GM21381 (cell line): Measurements from ENCODE around the gene MORF4L1.
"Not testable (repeated sequence)": the region's sequence is repeated elsewhere in the genome, so short reads cannot be mapped to it uniquely, and the experiment has no call there.

Source experiments
- ATAC-seq: cut with Tn5 transposase; IDR thresholded peaks from one replicate; pipeline ENCODE4 v1.9.1; 2021; ENCODE audit warnings: mild to moderate bottlenecking, moderate library complexity; ENCODE audit not compliant: unreplicated experiment

MORF4L1 gene

DNA sequence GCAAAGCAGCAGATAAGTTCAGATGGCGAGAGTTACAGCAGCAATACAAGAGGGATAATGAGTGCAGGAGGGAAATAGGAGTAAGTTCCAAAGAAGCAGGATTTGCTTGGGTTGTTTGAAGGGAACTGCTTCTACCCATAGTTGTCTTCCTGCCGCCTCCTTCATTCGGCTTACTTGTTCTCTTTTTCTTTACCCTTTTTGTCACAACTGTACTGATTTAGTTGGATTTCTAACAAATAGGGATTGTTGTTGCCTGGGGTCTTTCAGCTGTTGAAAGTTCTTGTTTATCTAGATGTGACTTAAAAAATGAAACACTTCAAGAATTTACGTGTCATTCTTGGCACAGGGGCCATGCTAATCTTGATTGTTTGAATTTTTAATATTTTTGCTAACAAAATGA, 25.9 kb downstream of the MORF4L1 start:
- no peak for ATAC-seq

DNA sequence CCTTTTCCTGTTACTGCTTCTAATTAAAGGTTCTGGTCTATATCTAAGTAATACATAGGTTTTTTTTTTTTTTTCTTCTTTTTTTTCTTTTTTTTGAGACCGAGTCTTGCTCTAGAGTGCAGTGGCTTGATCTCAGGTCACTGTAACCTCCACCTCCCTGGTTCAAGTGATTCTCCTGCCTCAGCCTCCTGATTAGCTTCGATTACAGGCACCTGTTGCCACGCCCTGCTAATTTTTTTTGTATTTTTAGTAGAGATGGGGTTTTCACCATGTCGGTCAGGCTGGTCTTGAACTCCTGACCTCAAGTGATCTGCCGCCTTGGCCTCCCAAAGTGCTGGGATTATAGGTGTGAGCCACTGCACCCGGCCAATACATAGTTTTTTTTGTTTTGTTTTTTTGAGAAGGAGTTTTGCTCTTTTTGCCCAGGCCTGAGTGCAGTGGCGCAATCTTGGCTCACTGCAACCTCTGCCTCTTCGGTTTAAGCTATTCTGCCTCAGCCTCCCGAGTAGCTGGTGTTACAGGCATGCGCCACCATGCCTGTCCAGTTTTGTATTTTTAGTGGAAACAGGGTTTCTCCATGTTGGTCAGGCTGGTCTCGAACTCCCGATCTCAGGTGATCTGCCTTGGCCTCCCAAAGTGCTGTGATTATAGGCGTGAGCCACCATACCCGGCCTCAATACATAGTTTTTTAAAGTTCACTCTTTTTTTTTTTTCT, 28.3 kb downstream of the MORF4L1 start:
- not testable (repeated sequence) for ATAC-seq

DNA sequence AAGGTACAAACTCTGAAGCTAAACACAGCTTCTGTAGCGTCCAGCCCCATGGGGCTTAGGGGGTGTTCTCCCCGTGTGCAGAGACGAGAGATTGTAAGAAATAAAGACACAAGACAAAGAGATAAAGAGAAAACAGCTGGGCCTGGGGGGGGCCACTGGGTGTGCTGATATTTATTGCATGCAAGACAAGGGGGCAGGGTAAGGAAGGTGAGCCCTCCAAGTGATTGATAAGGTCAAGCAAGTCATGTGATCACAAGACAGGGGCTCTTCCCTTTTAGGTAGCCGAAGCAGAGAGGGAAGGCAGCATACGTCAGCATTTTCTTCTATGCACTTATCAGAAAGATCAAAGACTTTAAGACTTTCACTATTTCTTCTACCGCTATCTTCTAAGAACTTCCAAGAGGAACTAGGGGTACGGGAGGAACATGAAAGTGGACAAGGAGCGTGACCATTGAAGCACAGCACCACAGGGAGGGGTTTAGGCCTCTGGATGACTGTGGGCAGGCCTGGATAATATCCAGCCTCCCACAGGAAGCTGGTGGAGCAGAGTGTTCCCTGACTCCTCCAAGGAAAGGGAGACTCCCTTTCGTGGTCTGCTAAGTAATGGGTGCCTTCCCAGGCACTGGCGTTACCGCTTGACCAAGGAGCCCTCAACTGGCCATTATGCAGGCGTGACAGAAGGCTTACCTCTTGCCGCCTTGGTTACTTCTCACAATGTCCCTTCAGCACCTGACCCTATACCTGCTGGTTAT, 29.8 kb downstream of the MORF4L1 start:
- not testable (repeated sequence) for ATAC-seq

DNA sequence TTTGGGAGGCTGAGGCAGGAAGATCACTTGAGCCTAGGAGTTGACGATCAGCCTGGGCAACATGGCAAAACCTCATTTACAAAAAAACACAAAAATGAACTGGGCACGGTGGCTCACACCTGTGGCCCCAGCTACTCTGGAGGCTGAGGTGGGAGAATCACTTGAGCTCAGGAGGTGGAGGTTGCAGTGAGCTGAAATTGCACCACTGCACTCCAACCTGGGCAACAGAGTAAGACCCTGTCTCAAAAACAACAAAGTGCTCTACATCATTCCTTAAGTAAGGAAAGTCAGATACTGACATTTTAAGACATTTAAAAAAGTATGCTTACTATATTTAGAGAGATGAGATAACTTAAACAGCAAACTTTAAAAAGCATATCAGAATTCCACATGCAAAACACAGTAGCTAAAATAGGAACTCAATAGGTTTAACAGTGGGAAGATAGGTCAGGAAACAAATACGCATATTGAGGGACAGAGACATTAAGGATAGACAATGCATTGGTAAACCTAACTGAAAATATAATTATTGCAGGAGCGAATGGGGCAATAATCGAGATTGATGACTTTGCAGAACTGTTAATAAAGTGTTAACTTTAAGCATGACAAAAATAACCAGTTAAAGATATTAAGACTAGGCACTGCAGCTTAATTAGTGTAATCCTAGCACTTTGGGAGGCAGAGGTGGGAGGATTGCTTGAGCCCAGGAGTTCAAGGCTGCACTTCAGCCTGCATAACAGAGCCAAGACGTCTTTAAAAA, 32.1 kb downstream of the MORF4L1 start:
- no peak for ATAC-seq

DNA sequence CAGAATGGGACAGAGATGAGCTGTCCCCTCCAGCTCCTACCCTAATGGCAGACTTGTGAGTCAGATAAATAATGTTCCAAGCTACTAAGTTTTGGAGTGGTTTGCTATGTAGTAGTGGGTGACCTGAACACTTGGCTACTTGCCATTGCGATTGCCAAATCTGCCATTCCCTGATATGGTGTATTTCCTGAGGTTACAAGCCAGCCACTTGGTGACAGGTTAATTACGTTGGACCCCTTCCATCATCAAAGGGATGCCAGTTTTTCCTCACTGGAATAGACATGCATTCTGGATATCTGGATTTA, 33.6 kb downstream of the MORF4L1 start:
- ATAC-seq, result no peak

DNA sequence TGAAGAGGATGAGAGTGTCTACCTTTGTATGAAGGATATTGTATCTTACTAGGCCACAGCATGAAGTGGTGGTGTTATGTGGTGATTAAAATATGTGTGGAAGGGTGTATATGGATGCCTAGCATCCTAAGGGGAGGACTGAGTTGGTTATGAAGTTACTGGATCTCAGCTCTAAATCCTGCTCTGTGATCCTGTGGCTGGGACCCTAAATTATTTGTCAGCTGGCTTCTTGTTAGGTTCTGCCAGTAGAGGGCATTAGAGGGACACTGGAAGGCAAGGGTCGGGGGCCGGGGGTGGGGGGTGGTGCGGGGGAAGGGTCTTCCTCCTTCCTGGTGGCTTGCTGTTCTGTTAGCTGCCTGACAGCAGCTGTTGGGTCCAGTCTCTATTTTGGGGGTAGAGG, 34.9 kb downstream of the MORF4L1 start:
- no peak for ATAC-seq

DNA sequence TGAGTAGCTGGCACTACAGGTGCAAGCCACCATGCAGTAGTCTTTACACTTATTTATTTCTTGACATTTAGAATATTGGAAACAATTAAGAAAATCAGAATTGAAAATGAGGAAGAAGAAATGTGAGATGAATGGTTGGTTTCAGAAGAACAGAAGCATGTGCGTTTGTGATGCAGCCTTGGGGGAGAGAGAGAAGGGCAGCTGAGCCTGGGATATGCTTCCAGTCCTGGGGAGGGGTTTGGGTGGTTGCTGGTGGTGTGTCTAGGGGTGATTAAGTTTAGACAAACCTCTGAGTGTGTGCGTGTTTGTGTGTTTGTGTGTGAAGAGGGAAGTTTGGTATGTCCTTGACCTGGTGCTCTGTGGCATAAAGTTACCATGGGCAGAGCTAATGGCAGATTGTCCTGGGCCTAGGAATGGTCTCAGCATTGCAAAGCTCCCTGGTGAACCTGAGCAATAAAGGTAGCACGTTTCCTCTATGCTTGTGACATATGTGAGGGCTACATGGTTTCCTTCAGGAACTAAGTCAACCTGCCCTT, 36.5 kb downstream of the MORF4L1 start:
- no peak for ATAC-seq

DNA sequence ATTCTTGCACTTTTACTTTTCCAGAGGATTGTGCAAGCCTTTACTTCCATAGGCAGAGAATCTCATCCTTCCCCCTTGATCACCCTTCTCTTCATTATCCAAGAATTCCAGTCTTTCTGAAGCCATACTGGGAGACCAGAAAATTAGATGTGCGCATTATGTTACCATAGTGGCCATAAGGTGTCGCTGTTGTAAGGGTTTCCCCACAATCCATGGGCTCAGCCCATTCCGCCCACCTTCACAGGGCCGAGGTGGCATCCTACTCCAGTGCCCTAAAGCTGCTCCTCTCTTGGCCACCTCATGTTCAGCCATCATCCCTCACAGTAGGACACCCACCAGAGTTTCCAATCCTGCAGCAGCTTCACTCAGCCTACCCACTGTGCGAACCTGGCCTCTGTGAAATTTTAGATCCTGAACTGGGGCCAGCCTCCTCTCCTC, 37.1 kb downstream of the MORF4L1 start:
- no peak for ATAC-seq

DNA sequence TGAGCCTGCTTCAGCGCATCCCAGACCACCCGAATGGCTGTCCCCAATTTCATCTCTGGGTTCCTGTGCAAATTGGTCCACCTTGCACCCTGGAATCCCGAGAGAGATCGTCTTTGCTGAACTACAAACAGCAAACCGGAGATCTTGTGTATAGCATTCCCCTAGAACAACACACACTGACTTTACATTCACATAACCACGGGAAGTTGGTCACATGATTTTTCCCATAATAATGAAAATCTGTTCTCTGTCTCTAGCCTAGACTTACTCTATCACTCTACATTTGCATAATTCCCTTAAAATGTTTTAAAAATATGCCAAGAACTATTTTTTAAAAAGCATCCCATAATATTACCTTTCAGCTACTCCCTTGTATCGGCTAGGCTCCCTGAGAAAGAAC, 37.6 kb downstream of the MORF4L1 start:
- ATAC-seq, result no peak

DNA sequence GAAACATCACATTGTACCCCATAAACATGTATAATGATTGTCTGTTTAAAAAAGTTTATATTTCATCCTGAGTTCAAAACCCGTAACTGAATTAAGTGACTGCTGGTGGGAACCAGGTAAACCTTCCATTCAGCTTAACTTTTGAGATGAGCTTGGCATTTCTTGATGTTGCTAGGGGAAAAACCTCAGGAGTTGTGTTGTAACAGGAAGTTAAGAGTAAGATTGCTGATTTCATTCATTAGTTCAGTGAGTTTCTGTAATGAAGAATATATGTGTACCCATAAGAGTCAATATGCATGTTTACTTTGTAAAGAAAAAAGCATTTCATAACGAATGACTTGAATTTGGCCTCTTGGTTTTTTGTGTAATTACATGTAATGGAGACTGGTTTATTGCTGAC, 39.6 kb downstream of the MORF4L1 start:
- ATAC-seq, result no peak

DNA sequence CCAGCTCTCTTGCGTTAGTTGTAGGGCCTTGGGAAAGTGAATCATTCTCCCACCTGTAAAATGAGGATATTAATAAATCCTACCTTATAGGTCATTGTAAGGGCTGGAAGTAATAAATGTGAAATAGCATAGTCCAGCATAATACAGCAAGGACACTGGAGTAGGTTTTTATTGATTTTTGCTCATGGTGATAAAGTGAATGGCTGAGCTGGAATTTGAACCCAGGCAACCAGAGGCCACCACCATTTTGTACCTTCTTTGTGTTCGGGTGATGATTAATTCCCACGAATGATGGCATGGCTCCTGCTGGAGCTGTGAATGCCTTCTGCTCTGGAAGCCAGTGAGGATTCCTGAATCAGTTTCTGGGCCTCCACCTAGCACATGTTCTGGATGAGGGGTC, 40.3 kb downstream of the MORF4L1 start:
- ATAC-seq, result no peak

DNA sequence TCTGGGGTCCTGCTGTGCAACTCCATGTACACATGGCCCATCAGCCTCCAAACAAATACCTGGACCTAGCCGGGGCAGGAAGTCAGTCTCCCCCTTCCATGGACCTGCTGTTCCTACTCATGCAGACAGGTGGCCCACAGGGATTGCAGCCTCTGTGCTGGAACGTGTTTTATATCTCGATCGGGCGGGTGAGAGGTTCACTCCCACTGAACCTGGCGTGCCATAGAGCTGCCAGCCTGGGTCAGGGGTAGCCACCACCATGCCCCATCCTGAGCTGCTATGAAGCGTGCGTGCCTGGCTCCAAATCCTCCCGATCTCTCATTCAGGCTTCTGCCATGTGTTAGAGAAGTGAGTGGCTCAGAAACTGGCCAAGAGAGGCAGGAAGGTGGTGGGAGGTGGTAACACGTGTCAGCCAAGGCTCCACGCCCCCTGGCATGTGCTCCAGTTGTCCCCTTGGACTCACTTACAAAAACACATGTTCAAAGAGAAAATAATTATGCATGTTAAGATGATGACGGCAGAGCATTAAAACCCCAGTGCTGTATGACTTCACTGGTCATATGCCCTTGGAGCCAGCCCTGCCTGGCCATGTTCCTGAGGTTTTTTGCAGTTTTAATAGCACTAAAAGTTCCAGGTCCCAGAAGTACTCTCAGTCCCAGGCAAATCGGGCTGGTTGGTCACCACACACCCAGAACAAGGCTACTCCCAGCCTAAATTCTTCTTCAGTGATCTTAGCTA, 41.5 kb downstream of the MORF4L1 start:
- no peak for ATAC-seq

DNA sequence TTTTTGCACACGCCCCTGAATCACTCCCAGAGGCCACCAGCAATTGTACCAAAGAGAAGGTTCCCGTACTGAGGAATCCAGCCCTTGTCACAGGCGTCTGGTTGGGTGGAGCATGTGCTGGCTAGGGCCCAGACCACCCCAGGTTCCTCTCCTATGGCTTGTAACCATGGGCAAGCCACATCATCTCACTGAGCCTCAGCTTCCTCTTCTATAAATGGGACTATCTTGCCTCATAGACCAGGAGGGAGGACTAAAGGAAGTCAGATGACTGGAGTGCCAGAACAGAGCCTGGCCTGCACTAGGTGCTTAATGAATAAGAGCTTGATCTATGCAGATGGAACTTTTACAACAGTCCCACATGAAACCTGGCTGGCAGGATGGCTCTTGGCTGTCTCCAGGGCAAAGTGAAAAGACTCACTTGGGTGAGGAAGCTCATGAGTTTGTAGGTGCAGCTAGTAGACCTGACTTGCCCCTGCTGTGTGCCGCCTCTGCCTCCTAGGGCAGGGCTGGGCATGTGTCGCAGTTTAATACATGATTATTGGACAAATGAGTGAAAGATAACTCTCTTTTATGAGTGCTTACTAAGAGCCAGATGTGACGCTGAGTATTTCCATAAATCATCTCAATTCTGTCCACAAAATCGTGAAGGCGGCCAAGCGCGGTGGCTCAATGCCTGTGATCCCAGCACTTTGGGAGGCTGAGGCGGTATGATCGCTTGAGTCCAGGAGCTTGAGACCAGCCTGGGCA, 42.8 kb downstream of the MORF4L1 start:
- no peak for ATAC-seq

DNA sequence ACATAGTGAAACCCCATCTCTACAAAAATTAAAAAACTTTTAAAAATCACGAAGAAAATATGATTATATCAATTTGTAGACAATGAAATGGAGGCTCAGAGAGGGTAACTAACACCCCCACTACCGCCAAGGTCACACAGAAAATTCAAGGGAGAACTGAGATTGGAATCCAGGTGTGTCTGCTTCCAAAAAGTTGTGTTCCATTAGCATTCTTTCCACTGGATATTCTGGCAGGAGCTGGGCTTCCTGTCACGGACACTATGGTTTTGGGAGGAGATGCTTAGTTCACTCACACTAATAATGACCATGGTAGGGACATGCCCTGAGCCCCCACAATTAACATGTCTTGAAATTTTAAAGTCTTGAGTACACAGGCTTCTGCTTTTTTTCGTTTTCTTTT, 43.4 kb downstream of the MORF4L1 start:
- no peak for ATAC-seq

DNA sequence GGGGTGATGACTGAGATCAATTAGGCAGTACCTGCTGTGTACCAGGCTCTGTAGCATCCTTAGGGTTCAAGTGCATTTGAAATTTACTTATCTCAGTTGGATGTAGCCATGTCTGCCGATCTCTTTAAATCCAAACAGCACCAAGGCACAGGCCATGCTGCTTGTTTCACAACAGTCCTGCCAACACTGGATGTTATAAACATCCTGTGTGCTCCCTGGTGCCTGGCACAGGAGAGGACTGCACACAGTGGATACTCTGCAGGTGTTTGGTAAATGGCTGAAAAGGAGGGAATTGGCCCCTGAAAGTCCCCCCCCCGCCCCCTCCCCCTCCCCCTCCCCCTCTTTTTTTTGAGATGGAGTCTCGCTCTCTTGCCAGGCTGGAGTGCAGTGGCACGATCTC, 45.2 kb downstream of the MORF4L1 start:
- no peak for ATAC-seq

DNA sequence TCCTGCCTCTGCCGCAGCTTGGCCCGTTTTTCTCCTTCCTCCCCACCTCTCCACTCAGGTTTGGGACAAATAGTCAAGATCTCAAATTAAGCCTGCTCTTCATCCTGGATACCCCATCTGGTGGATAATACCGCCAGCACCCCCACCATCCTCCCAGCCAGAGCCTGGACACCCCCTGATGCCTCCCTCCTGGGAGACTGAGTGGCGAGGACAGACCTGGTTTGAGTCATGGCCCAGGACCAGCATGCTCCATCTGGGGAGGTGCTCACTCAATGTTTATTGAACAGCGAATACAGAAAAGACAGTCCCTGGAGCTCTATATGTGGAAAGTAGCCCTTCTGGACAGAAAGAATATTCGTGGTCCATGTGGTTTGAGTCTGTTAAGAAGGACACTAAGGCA, 48.8 kb downstream of the MORF4L1 start:
- ATAC-seq, result no peak

DNA sequence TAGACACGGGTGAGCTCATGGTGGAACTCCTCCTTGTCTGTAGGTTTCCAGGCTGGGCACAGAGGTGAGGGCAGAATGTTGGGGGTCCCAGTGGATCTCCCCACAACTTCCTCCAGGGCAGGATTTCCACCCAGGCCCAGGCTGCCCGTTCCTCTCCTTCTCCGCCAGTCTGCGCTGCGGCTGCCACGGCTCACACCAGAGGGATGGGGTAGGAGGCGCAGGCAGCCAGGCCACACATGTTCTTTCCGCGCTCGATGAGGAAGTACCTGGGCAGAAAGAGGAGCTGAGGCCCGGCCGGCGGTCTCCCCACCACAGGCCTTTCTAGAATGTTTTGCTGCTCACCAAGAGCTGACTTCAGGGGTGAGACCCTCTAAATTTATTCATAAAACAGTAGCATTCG, 49.2 kb downstream of the MORF4L1 start:
- ATAC-seq, result no peak

DNA sequence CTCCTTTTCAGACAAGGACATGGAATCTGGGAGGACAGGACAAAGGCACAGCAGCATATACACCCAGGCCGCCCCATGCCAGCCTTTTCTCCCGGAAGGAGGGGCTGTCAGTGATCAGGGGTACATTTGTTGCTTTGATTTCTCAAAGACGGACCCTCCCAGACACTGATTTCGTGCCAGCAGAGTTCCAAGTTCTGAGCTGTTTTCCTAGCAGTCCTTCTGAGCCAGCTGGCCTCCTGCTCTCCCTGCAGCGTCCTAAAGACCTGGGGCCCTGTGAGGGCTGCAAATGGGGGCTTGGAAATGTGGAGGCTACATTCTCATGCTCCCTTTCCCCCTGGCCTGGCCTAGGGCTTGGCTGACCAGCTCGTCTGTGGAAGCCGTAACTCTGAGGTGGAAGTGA, 49.8 kb downstream of the MORF4L1 start:
- ATAC-seq, result no peak

DNA sequence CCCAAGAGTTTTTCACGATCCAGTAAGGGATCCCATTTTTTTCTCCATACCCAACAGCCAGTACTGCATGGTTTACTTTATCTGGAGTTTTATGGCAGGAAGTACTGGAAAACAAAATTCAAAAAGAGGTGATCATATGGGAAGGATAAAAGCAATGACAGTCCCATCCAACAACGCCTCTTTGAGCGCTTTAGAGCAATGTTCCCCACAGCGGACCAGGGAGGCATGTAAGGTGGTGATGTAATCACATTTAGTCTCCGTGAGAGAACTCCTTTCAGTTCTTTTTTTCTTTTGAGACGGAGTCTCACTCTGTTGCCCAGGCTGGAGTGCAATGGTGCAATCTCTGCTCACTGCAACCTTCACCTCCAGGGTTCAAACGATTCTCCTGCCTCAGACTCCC, 50.3 kb downstream of the MORF4L1 start:
- ATAC-seq, result no peak
